Lower leg skin (tissue), 3 donors: ENCODE results near the gene GDF2.

ENCODE experiments used
- CTCF ChIP-seq, 3 donors: fragments of 450-650 bp; IDR thresholded peaks; one replicate each; pipeline ENCODE4 v1.5.1; 2016; ENCODE audit warnings: antibody characterized with exemption in 3 of 3, mild to moderate bottlenecking in 3 of 3, moderate library complexity in 2 of 3
- POLR2A ChIP-seq, 2 donors: fragments of 450-650 bp; IDR thresholded peaks; one replicate each; pipeline ENCODE4 v1.6.1; 2016 to 2017; ENCODE audit warnings: antibody characterized with exemption in 2 of 2, mild to moderate bottlenecking in 1 of 2, moderate library complexity in 1 of 2

GRCh38 chr10:47320812-47321211, 1.4 kb upstream of the GDF2 start:
- TF ChIP-seq CTCF (IDR thresholded peaks at IDR 0.05) = no peak
- TF ChIP-seq POLR2A (IDR thresholded peaks at IDR 0.05) = no peak
